KBM-7 (cell line): ENCODE results near the gene ATF2.

Source experiments
- DNase-seq: peaks from one replicate; pipeline ENCODE4 v3.0.0-alpha.2; 2015
- in situ Hi-C: fragments of 300-500 bp; cut with MboI; formaldehyde crosslinking; loops from 2 replicates; pipeline ENCODE4 v1.14.3; 2020; ENCODE audit warnings: low sequenced_read_pairs, low pct_unique_long_range_greater_than_20kb, mixed read lengths

The ATF2 gene

GRCh38 chr2:175167792-175168563, at the start of gene ATF2:
ATF2 (minus strand) TSS chr2:175168203; CDS start chr2:175136443, 31,760 bp downstream.
- in situ Hi-C loops, result no loop called here
- peak; percentile 100 for DNase-seq

- no peak for DNase-seq
- in situ Hi-C loops, result no loop called here
These were observed 39.9 kb upstream of the ATF2 start for GRCh38 chr2:175207741-175208438.

- in situ Hi-C loops, result no loop called here
- no peak for DNase-seq
These were observed 38.9 kb upstream of the ATF2 start for GRCh38 chr2:175206866-175207265.

GRCh38 chr2:175205523-175205922, 37.5 kb upstream of the ATF2 start:
- DNase-seq, result no peak
- in situ Hi-C loops, result no loop called here

- in situ Hi-C loops, result no loop called here
- peak; percentile 63 for DNase-seq
These were observed 35.9 kb upstream of the ATF2 start for GRCh38 chr2:175203621-175204496.

GRCh38 chr2:175195012-175195411, 27.0 kb upstream of the ATF2 start:
- in situ Hi-C loops, result no loop called here
- no peak for DNase-seq

- DNase-seq, result peak; percentile 45
- in situ Hi-C loops, result no loop called here
These were observed 20.8 kb upstream of the ATF2 start for GRCh38 chr2:175188761-175189160.

GRCh38 chr2:175187378-175187777, 19.4 kb upstream of the ATF2 start:
- DNase-seq, result peak; percentile 55
- in situ Hi-C loops, result no loop called here

- no peak for DNase-seq
- in situ Hi-C loops, result no loop called here
These were observed 15.7 kb upstream of the ATF2 start for GRCh38 chr2:175183674-175184073.

GRCh38 chr2:175181877-175182308, 13.9 kb upstream of the ATF2 start:
- in situ Hi-C loops, result no loop called here

GRCh38 chr2:175181104-175181876, 13.3 kb upstream of the ATF2 start, which contains the start of gene ATP5MC3:
ATP5MC3 (minus strand) TSS chr2:175181710; CDS start chr2:175181393, 317 bp downstream.
- peak; percentile 92 for DNase-seq
- in situ Hi-C loops, result no loop called here

More at GRCh38 chr2:175181877-175182308, 13.9 kb upstream of the ATF2 start:
- no peak for DNase-seq

GRCh38 chr2:175180701-175181103, 12.7 kb upstream of the ATF2 start:
- peak; percentile 75 for DNase-seq

GRCh38 chr2:175176624-175177023, 8.6 kb upstream of the ATF2 start:
- in situ Hi-C loops, result no loop called here
- no peak for DNase-seq

More at GRCh38 chr2:175180701-175181103, 12.7 kb upstream of the ATF2 start:
- in situ Hi-C loops, result no loop called here

GRCh38 chr2:175175896-175176295, 7.9 kb upstream of the ATF2 start:
- in situ Hi-C loops, result no loop called here
- DNase-seq, result no peak

GRCh38 chr2:175175320-175175719, 7.3 kb upstream of the ATF2 start:
- DNase-seq, result no peak
- in situ Hi-C loops, result no loop called here

- peak; percentile 69 for DNase-seq
- in situ Hi-C loops, result no loop called here
These were observed 2.8 kb upstream of the ATF2 start for GRCh38 chr2:175170659-175171304.

GRCh38 chr2:175169191-175169590, 1.2 kb upstream of the ATF2 start:
- in situ Hi-C loops, result no loop called here
- no peak for DNase-seq

- no peak for DNase-seq
- in situ Hi-C loops, result no loop called here
These were observed 552 bp upstream of the ATF2 start for GRCh38 chr2:175168564-175168945.
